HCT116 (cell line): Measurements from ENCODE around the gene C4orf46. TPM values are rescaled to one million over a fixed set of nuclear protein-coding genes. Genes with fewer than 3 reads are reported as not detected.

Source experiments
- ATAC-seq: fragments of 200-7000 bp; cut with Tn5 transposase; 2 replicates; pipeline ENCODE4 v1.9.1; 2020; ENCODE audit warnings: mild to moderate bottlenecking, moderate library complexity
- BruUV-seq: library from RNA; stranded (reverse); fragments of 400-500 nt; replicated peaks from 2 replicates; lab custom pipeline; 2021; lab: Mats Ljungman, UMichigan
- CTCF ChIA-PET: fragments of 300-600 bp; sonication (Branson Sonifier 250); formaldehyde crosslinking; loops from one replicate; lab custom pipeline; 2021; ENCODE audit warnings: antibody characterized with exemption; lab: Charles Lee
- POLR2A ChIA-PET: fragments of 300-600, 350-600 bp; sonication (Branson Sonifier 250); formaldehyde crosslinking; loops from one replicate; lab custom pipeline; 2021; ENCODE audit warnings: antibody characterized with exemption; lab: Charles Lee
- RAD21 ChIA-PET, 2 experiments: fragments of 300-600 bp; sonication (Branson Sonifier 250); formaldehyde crosslinking; loops; one replicate each; lab custom pipeline; 2023; ENCODE audit warnings: low total read pairs in 2 of 2; ENCODE audit not compliant: uncharacterized antibody in 2 of 2, unreplicated experiment in 2 of 2, low non-redundant PET in 1 of 2; lab: Charles Lee
- DNase-seq: peaks from one replicate; pipeline ENCODE4 v3.0.0-alpha.2; 2010; ENCODE audit warnings: low read depth, low spot score
- H2AFZ ChIP-seq: fragments of 200-600 bp; shearing (Covaris generic), sonication (generic); 2 replicates; pipeline ENCODE4 v1.6.1; 2017; ENCODE audit warnings: low read depth, mixed run types, mixed read lengths, antibody characterized with exemption, low read length; ENCODE audit not compliant: poor library complexity, severe bottlenecking
- H3K27ac ChIP-seq: 2 replicates; pipeline ENCODE4 v1.5.1; 2012; ENCODE audit warnings: low read depth, low read length
- H3K27me3 ChIP-seq: fragments of 200-600 bp; sonication (generic); 2 replicates; pipeline ENCODE4 v1.6.1; 2016; ENCODE audit warnings: mixed run types, low read length, mixed read lengths; ENCODE audit not compliant: insufficient read depth
- H3K36me3 ChIP-seq, 2 experiments: fragments of 200-500 bp in 1 of 2; fragments of 200-600 bp in 1 of 2; sonication (Bioruptor generic) in 1 of 2; sonication (generic) in 1 of 2; 2 replicates each; pipeline versions ENCODE4 v1.5.1 to v1.6.1; 2014 to 2016; ENCODE audit warnings: low read length in 2 of 2, inconsistent platforms in 1 of 2, mixed read lengths in 1 of 2, mixed run types in 1 of 2; ENCODE audit not compliant: insufficient read depth in 2 of 2, control insufficient read depth in 1 of 2
- H3K4me1 ChIP-seq, 2 experiments: fragments of 200-600 bp in 1 of 2; sonication (generic) in 1 of 2; 2 replicates each; pipeline versions ENCODE4 v1.5.1 to v1.6.1; 2012 to 2017; ENCODE audit warnings: low read length in 2 of 2, inconsistent platforms in 1 of 2, mild to moderate bottlenecking in 1 of 2, mixed read lengths in 1 of 2, mixed run types in 1 of 2, moderate library complexity in 1 of 2; ENCODE audit not compliant: insufficient read depth in 2 of 2, control insufficient read depth in 1 of 2
- H3K4me2 ChIP-seq: fragments of 200-600 bp; sonication (generic); 2 replicates; pipeline ENCODE4 v1.6.1; 2017; ENCODE audit warnings: mixed run types, low read length, mixed read lengths
- H3K4me3 ChIP-seq, 2 experiments: fragments of 200-600 bp in 1 of 2; sonication (generic) in 1 of 2; replicated peaks in 1 of 2; 2 replicates each; pipeline ENCODE4 v1.5.1; 2011 to 2016; ENCODE audit warnings: low read length in 2 of 2, control low read depth in 1 of 2, low read depth in 1 of 2, mild to moderate bottlenecking in 1 of 2, mixed read lengths in 1 of 2, mixed run types in 1 of 2
- H3K79me2 ChIP-seq: fragments of 200-600 bp; sonication (generic); 2 replicates; pipeline ENCODE4 v1.6.1; 2017; ENCODE audit warnings: mild to moderate bottlenecking, mixed run types, low read length, moderate library complexity, mixed read lengths; ENCODE audit not compliant: insufficient read depth
- H3K9ac ChIP-seq: fragments of 200-600 bp; sonication (generic); 2 replicates; pipeline ENCODE4 v1.6.1; 2016; ENCODE audit warnings: low read length, mixed read lengths
- H3K9me2 ChIP-seq: fragments of 200-600 bp; sonication (generic), shearing (Covaris generic); 2 replicates; pipeline ENCODE4 v1.6.1; 2017; ENCODE audit warnings: mixed run types, mild to moderate bottlenecking, moderate library complexity; ENCODE audit not compliant: insufficient read depth
- H3K9me3 ChIP-seq, 2 experiments: fragments of 200-500 bp in 1 of 2; fragments of 200-600 bp in 1 of 2; sonication (Bioruptor generic) in 1 of 2; sonication (generic) in 1 of 2; 2 replicates each; pipeline ENCODE4 v1.6.1; 2014 to 2017; ENCODE audit warnings: low read length in 2 of 2, mixed read lengths in 2 of 2, inconsistent platforms in 1 of 2, low read depth in 1 of 2, mild to moderate bottlenecking in 1 of 2, mixed run types in 1 of 2, moderate library complexity in 1 of 2; ENCODE audit not compliant: control insufficient read depth in 1 of 2, insufficient read depth in 1 of 2
- H4K20me1 ChIP-seq: fragments of 200-600 bp; sonication (generic), shearing (Covaris generic); 2 replicates; pipeline ENCODE4 v1.6.1; 2017; ENCODE audit warnings: mixed run types, mild to moderate bottlenecking, moderate library complexity; ENCODE audit not compliant: insufficient read depth
- CEBPB ChIP-seq: IDR thresholded peaks from 2 replicates; pipeline ENCODE4 v1.6.1; 2012; ENCODE audit warnings: low read depth
- CTCF ChIP-seq, 3 experiments: fragments of 200-600 bp in 1 of 3; sonication (generic) in 1 of 3; IDR thresholded peaks in 2 of 3; conservative IDR thresholded peaks in 1 of 3; 2 replicates each; pipeline ENCODE4 v1.5.1; 2012 to 2017; ENCODE audit warnings: low read depth in 2 of 3, low read length in 2 of 3, antibody characterized with exemption in 1 of 3, borderline replicate concordance in 1 of 3, control low read depth in 1 of 3, mild to moderate bottlenecking in 1 of 3, mixed read lengths in 1 of 3, mixed run types in 1 of 3, moderate library complexity in 1 of 3; ENCODE audit not compliant: insufficient read depth in 1 of 3
- EGR1 ChIP-seq: IDR thresholded peaks from 2 replicates; pipeline ENCODE4 v1.6.1; 2012; ENCODE audit warnings: low read depth
- ELF1 ChIP-seq: IDR thresholded peaks from 2 replicates; pipeline ENCODE4 v1.6.1; 2012; ENCODE audit warnings: low read depth, borderline replicate concordance
- EZH2phosphoT487 ChIP-seq: fragments of 200-600 bp; IDR thresholded peaks from 2 replicates; pipeline ENCODE4 v1.6.1; 2018; ENCODE audit warnings: antibody characterized with exemption, borderline replicate concordance
- FOSL1 ChIP-seq: IDR thresholded peaks from 2 replicates; pipeline ENCODE4 v1.6.1; 2012; ENCODE audit warnings: low read depth
- POLR2A ChIP-seq: IDR thresholded peaks from 2 replicates; pipeline ENCODE4 v1.7.0; 2011; ENCODE audit warnings: borderline replicate concordance; ENCODE audit not compliant: insufficient read depth, insufficient read length; ENCODE audit errors: extremely low read depth
- POLR2AphosphoS5 ChIP-seq: IDR thresholded peaks from 2 replicates; pipeline ENCODE4 v1.6.1; 2011; ENCODE audit warnings: mild to moderate bottlenecking, low read depth, low read length, moderate library complexity
- RAD21 ChIP-seq: IDR thresholded peaks from 2 replicates; pipeline ENCODE4 v1.6.1; 2012; ENCODE audit warnings: low read depth, mild to moderate bottlenecking
- SIN3A ChIP-seq: IDR thresholded peaks from 2 replicates; pipeline ENCODE4 v1.6.1; 2012; ENCODE audit warnings: low read depth
- YY1 ChIP-seq: IDR thresholded peaks from 2 replicates; pipeline ENCODE4 v1.6.1; 2011; ENCODE audit warnings: low read length, low read depth, moderate library complexity, mild to moderate bottlenecking; ENCODE audit not compliant: insufficient replicate concordance; ENCODE audit errors: extremely low read depth
- ZBTB33 ChIP-seq: IDR thresholded peaks from 2 replicates; pipeline ENCODE4 v1.6.1; 2011; ENCODE audit warnings: mild to moderate bottlenecking, low read length, moderate library complexity; ENCODE audit not compliant: insufficient replicate concordance; ENCODE audit errors: extremely low read depth
- ZFX ChIP-seq: fragments of 450-650 bp; IDR thresholded peaks from 2 replicates; pipeline ENCODE4 v1.6.1; 2017
- ZNF274 ChIP-seq: fragments of 200-500 bp; sonication (Bioruptor generic); IDR thresholded peaks from 2 replicates; pipeline ENCODE4 v1.6.1; 2014; ENCODE audit warnings: mild to moderate bottlenecking, low read depth, low read length, inconsistent platforms
- intact Hi-C: fragments of 100-400 bp; cut with micrococcal nuclease; formaldehyde crosslinking; loops from 2 replicates; pipeline ENCODE4 v1.10.0; 2022
- total RNA-seq: library from RNA; stranded (reverse); gene quantifications from one replicate; pipeline ENCODE4 v1.2.1, GENCODE V29; 2021; ENCODE audit not compliant: unreplicated experiment

C4orf46 gene
- total RNA-seq, 1 experiment from 2014 or later, result 16.3 TPM

GRCh38 chr4:158644760-158645159 lies 26.9 kb downstream of the C4orf46 start:
- Histone ChIP-seq H3K4me3 (no peak overlapping the region), H3K27ac (no peak overlapping the region), H3K27me3 (no peaks in the 10 kb centered on the region), H3K36me3 (no peaks in the 10 kb centered on the region), H3K9me3 (no peaks in the 10 kb centered on the region), H2AFZ (no peak overlapping the region), H3K79me2 (no peaks in the 10 kb centered on the region), H3K4me1 (no peaks in the 10 kb centered on the region), H3K9me2 (no peaks in the 10 kb centered on the region), H3K4me2 (no peak overlapping the region), H3K9ac (no peak overlapping the region), H4K20me1 (no peaks in the 10 kb centered on the region)
- no TSS peak for BruUV-seq
- ATAC-seq (no peak), DNase-seq (no peak)
- POLR2A ChIA-PET, result no interaction called here
- CTCF ChIA-PET, result no interaction called here
- TF ChIP-seq ZNF274 (no peak), POLR2AphosphoS5 (no peak), ZFX (no peak), RAD21 (no peak), YY1 (no peak), ELF1 (no peak), EGR1 (no peak), POLR2A (no peak), ZBTB33 (no peak), EZH2phosphoT487 (no peak), FOSL1 (no peak), CEBPB (no peak), CTCF (IDR thresholded peaks at IDR 0.05 in 2 of 3, conservative IDR thresholded peaks at IDR 0.05 in 1 of 3; ENCODE audit: borderline replicate concordance in 1 of 3, insufficient read depth in 1 of 3, low read depth in 2 of 3, low read length in 2 of 3) (no peak), SIN3A (no peak)
- RAD21 ChIA-PET, result no interaction called here
- intact Hi-C loops, result no loop called here
